IPS-NIHi7 (cell line): Measurements from ENCODE around the gene KCND2.
"Not testable (repeated sequence)": the region's sequence is repeated elsewhere in the genome, so short reads cannot be mapped to it uniquely, and the experiment has no call there.

Experiments used
- DNase-seq: peaks from one replicate; pipeline ENCODE4 v3.0.0; 2012; ENCODE audit warnings: mixed read lengths; ENCODE audit errors: extremely low spot score

The KCND2 gene

DNA sequence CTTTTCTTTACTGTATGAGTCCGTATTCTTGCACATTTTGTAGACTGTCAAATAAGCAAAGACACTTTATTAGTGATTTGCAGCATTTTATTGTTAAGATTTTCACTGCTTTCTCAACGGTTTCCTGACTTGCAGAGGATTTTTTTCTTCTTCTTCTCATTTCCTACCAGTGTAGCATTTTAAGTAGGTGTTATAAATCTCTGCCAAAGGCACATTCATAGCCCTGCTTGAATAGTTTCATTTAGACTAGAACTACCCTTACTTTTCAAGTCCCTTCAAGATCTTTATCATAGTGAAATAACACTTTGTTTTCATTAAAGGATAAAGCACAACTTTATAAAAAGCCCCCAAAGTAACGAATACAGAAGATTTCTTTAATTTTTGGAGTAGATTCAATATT, 313.6 kb downstream of the KCND2 start:
- no peak for DNase-seq

DNA sequence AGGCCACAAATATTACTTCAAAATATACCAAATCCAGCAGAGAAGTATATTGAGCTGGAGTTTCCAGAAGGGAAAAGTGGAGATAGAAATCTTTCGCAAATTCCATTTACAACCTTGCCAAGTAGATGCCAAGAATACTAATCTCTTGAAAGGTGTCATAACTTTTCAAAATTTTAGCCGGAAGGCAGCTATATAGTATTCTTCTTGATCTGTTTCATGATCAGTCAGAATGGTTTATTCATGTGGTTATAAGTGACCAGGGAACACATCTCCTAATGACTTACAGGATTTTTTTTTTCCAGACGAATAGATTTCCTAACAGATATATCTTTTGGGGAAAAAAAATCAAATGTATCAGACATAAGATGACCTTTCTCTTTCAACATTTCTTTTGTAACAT, 314.3 kb downstream of the KCND2 start:
- DNase-seq: no peak

DNA sequence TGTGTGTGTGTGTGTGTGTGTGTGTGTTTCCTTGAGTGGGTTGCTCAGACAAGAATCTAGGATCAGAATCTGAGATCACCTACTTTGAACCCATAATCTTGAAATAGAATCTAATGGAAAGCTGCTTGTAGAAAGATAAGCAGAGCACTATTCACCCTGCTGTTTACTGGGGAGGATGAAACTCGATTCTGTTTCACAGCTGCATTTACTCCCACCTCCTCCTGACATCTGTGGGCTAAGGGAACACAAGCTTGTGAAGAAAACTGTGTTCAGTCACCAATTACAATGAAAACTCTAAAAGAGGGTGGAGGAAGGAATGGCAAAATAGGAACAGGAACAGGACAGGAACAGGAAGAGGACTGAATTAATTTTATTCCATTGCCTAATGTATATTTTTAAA, 315.4 kb downstream of the KCND2 start:
- DNase-seq: no peak

DNA sequence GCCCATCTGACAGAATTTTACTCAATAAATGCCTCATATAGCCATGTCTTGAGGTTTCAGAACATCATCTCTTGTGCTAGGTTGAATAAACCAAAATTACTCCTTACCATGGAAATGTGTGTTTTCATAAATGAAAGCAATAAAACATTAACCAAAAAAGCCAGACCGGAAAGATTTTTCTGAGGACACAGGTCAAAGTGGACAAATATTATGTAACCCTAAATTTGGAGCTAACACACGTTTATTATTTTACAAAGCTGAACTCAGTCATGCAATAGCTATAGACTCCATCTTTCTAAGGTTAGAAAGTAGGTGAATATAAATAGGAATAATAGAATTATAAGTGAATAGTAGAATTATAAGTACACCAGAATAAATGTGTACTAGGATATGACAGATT, 315.9 kb downstream of the KCND2 start:
- DNase-seq: no peak

DNA sequence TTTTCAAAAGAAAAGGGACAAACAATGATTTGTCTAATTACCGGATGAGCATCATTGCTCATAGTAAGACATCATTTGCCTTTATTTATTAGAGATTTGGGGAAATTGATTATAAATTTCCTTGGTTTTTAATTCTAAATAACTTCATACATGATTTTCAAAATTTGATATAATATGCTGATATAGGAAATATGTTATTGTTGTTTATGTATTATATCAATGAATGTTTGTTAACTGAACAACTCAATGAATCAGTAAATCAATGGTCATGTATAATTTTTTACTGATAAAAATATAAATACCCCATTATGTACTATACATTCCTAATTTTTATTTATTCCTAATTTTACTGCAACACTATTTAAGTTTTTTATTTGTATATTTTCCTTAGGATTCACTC, 327.6 kb downstream of the KCND2 start:
- DNase-seq: no peak

DNA sequence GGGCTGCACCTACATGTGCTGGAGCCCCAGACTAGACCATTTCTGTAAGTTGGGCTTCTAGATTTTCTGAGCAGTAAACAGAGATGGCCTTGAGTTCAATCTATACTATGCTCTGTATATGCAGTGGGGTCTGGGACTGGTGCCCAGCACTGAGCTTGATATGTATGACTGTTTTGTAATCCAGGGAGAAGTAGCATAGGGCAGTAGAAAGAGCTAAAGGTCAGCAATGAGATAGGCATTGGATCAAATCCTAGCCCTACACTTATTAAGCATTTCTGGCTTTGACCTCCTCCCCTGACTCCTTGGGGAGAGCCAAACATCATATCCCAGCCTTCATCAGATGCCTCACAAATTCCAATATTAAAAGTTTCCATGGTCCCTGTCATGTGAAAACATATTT, 330.4 kb downstream of the KCND2 start:
- no peak for DNase-seq

DNA sequence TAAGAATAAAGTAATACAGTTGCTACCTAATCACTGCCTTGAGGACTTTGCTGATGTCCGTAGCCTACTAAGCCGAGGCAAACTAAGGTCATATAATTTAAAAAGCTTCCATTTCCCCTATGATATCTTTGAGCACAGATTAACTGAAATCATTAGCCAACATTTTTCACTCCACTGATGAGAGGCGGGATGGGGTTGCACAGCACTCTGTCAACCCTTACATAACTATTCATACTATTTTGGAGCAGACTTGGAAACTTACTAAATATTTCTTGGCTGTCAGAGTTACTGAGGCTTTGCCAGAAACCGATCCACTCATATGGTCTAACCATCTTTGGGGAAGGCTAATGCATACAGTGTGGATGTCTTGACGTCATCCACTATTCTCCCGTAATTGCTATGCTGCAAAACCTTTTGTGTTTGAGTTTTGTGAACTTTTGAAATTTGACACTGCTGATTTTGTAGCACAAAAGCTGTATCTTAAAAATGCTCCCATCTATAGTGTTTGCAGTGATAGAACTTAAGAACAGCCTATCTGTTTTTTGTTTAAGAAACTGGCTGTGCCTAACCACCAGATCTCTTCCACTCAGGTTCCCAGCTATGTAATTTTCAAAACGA, 336.3 kb downstream of the KCND2 start:
- no peak for DNase-seq

DNA sequence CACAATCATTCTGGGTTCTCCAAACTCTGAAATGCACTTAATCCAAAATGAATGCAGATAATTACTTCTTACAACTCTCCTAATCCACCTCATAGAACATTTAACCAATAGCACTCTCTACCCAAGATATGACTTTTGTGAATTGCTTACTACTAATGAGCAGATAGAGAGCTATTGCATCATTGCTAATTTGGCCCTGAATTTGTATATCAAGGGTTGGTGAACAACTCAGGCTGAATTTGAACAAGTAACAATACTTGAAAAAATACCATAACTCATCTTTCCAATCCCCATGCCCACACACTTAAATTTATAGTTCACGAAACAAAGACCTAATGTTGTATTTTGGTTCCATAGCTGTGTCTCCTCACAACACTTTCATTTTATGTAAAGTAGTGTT, 339.0 kb downstream of the KCND2 start:
- DNase-seq: no peak

DNA sequence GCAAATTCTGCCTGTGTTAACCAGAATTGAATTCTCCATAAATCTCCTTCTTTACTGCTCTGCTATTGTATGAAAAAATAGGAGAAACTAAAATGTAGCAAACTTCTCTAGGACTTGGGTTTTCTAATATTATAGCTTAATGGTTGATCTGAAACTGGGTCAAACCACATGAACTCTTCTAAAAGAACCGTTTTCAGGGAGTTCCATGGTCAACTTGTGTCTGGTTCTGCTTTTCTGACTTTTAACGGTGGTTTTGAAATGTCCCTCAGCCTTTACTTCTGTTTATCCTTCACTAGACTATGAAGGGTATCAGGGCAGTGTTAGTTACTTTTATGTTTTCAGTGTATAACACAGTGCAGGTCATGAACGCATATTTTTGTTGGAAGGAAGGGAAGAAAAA, 342.7 kb downstream of the KCND2 start:
- DNase-seq: no peak

DNA sequence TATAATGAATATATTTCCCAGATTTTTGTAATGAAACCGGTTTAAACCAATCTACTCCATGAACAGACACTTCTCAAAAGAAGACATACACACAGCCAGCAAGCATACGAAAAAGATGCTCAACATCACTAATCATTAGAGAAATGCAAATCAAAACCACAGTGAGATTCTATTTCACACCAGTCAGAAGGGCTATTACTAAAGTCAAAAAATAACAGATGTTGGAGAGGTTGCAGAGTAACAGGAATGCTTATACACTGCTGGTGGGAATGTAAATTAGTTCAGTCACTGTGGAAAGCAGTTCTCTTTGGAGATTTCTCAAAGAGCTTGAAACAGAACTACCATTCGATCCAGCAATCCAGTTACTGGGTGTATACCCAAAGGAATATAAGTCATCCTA, 344.3 kb downstream of the KCND2 start:
- DNase-seq: no peak

DNA sequence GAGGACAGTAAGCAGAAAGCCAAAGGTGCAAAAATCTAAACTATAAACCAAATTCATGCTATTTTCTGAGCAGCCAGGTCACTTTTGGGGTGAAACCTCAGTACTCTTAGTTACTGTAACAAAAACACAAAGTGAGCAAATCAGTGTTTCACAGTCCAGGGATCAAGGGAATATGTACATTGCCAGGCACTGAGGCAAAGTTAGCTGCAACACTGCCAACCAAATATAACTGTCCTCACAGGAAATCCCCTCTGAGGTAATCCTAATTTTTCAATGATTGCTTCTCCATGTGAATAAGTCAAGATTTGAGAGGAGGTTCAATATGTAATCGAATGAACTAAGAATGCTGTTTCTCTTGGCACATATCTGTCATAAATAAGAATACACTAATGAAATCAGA, 355.3 kb downstream of the KCND2 start:
- DNase-seq: no peak

DNA sequence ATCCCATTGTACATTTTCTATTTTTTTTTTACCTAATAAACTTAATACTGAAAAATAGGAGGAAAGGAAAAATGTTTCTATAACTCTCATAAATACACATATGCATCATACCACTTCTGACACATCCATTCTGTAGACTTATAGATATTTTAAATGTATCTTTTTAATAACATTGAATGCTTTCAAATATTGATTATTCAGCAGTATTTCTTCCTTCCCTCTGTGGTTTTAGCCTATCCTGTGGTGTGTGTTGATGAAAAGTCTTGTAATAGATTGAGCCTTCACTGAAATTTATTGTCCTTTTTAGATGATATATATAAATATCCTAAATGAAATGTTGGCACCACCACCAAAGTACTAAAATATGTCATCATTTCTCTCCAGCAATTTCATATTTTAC, 366.9 kb downstream of the KCND2 start:
- no peak for DNase-seq

DNA sequence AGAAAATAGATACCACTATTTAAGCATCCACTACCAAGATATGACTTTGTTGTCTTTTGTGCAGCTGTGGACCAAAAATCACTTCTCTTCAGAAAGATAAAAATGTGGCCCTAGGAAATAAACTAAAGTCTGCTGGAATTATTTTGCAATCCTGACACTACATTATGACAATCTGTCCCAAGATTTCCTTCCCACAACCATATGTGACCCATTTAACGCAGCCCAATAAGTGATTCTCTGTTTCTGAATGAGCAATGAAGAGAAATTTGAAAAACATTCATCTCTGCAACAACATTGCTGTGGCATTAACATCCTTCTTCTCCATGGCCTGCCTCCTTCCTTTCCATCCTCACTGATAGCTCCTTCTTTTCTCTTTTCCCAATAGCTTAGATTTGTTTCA, 373.0 kb downstream of the KCND2 start:
- no peak for DNase-seq

DNA sequence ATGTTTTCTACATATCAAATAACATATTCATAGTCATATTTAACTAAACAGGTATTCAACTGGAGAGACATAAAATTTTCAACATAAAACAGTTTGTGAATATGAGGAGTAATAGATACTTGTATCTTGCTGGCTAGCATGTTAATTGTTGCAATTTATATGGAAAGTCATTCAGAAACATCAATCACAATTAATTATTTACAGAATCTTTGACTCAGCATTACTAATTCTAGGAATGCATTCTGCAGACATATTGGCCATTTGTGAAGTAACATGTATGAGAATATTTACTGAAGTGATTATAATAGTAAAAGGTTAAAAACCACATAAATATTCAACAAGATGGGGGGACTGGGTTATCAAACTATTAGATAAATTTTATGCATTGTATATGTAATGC, 381.3 kb downstream of the KCND2 start:
- DNase-seq: no peak

DNA sequence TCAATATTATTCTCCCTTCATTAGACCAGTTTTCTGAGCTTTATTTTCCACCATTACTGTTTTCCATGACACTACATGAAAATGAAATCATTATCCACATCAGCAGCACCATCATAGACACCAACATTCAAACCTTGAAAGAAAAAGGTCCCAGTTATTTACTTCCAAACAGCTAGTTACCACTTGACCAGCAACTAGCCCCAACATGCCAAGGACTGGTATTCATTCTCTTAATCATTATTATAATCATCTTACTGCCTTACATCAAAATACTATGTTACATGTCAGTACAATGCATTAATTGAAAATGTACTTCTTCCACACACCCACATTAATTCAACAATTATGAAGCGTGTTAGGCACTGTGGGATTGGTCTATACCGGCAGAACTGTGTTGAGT, 385.5 kb downstream of the KCND2 start:
- DNase-seq: no peak

DNA sequence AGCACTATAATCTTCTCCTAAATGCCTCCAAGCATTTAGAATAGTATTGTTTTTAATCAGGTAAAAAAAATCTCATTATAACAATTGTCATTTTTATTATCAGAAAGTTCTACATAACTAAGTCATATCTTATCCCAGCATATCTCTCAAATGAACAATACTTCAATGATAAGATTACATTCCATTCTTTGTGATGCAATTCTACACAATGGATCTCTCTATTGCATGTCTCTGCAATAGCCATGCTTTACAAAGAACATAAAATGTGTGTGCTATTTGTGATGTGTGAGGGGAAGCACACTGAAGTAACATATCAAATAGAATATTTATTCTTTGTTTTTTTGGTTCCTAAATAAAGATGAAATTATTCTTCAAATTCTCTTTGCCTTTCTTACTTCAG, 389.3 kb downstream of the KCND2 start:
- no peak for DNase-seq

DNA sequence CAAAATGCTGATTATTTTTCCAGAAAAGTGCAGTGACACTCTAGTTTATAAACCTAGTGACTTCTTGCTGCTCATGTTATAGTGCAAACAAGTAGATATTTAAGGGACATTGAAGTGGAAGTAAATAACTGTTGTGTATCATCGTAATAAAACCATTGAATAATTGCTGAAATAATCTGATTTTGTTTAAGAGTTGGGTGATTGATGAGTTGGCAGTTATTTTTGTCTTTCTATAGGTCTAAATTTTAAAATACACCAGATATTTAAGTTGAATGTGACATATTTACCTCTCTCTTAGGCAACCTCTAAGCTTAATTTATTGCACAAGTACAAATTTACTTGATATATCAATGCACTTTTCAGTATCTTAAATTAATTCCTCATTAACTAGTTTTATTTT, 392.1 kb downstream of the KCND2 start:
- DNase-seq: no peak

DNA sequence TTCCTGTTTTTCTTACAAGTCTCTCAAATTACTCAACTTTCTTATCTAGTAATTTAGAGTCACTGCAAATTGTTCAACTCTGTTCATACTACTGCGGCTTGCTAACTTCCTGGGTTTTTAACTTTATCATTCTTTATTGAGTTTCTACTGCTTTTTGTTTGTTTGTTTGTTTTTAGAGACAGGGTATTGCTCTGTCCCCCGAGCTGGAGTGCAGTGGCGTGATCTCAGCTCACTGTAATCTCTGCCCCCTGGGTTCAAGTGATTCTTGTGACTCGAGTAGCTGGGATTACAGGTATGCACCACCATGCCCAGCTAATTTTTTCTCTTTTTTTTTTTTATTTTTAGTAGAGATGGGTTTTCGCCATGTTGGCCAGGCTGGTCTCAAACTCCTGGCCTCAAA, 402.1 kb downstream of the KCND2 start:
- DNase-seq: no peak

DNA sequence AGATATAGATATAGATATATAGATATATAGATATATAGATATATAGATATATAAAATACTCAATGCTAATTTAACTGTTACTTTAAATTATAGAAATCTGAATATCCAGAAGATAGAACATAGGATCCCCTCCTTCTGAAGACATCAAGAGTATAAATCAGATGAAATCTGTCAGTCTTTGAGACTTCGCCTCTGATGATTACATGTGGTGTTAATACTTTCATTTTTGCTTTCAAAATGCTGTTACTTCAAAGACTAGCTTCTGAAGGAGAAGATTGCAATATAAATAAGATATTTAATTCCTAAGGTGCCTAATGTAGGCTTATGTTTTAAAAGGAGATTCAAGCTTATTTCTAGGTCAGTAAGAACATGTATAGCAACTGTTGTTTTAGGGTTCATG, 404.6 kb downstream of the KCND2 start:
- no peak for DNase-seq

DNA sequence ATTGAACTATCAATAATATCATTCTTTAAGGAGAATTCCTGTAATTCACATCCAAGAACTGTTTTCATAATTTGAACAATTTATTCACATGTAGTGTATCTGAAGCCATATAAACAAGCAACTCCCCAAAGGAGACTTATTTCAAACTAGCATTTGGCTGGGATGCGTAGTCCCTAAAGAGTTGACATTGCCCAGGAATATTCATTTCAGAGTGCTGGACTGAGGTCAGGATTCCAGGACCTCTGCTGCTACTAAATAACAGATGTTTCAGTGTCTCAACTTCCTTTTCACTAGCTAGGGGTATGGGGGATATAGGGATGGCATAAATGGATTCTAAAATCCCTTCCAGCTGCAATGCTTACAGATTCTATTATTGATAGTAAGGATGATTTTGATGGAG, 408.0 kb downstream of the KCND2 start:
- DNase-seq: no peak

DNA sequence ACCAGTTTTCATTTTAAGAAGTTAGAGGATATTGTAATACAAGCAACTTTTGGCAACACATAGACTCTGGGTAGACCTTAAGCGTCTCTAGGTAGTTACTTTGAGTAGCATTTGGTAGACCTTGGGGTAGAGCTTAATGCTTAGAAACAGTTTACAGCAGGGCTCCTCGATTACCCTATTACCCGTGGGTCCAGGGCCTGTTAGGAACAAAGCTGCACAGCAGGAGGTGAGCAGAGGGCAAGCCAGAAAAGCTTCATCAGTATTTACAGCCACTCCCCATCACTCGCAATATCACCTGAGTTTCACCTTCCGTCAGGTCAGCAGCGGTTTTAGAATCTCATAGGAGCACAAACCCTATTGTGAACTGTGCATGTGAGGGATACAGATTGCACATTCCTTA, 411.5 kb downstream of the KCND2 start:
- DNase-seq: peak; percentile 17

DNA sequence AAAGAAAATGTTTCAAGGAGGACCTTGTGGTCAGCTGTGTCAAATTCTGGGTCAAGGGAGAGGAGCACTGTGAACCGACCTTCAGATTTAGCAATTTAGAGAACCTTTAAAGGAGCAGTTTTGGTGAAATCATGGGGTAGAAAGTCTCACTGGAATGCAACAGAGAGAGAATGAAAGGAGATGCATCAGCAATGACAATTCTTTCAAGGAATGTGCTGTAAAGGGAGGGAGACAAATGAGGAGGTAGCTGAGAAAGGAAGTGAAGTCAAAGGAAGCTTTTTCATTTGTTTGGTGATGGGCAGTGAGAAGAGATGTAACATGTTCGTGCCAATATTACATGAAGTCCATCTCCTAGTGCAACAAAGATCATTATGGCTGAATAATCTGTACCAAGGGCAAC, 418.9 kb downstream of the KCND2 start:
- DNase-seq: peak; percentile 14

DNA sequence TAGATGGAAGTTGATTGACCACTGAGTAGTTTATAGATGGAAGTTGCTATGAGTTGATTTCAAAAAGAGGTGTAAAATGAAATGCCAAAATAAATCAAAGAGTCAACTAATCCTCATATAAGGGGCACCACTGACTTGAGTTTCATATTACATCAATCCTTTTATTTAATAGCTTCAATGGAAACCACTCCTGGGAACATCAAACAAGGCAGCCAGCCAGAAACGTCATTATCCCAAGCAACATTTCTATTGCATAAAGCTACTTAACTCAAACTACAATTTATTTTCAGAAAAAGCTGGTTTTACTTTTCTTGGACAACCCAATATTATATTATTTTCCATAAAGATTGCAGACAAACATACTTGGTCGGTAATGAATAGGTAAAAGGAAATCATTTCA, 422.9 kb downstream of the KCND2 start:
- DNase-seq: no peak

DNA sequence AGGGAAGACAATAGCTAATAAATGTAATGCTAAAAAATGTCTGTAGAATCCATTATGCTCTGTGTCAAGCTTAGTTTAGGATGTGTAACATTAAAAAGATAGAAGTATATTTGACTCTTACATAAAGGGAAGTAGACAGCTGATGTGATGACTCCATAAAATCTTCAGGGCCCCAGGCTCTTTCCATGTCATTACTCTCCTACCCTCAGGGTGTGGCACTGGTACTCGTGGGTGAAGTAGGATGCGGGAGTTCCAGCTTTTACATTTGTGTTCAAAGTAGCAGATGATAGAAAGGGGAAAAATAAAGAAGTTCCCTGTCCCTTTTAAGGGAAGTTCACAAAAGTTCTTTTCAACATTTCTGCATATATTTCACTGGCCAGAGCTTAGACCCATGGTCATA, 427.8 kb downstream of the KCND2 start:
- no peak for DNase-seq

DNA sequence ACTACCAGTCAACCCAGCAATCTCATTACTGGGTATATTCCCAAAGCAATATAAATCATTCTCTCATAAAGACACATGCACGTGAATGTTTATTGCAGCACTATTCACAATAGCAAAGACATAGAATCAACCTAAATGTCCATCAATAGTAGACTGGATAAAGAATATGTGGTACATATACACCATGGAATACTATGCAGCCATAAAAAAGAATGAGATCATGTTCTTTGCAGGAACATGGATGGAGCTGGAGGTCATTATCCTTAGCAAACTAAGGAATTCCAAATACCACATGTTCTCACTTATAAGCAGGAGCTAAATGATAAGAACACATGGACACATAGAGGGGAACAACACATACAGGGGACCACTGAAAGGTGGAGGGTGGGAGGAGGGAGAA, 429.4 kb downstream of the KCND2 start:
- not testable (repeated sequence) for DNase-seq
